Panc1 (cell line): ENCODE results near the gene NFATC1. TPM values are rescaled to one million over a fixed set of nuclear protein-coding genes. Genes with fewer than 3 reads are reported as not detected.

Source experiments
- ATAC-seq: fragments of 200-7000 bp; cut with Tn5 transposase; 2 replicates; pipeline ENCODE4 v1.9.1; 2020; ENCODE audit warnings: mild to moderate bottlenecking, moderate library complexity
- BruUV-seq: library from RNA; stranded (reverse); fragments of 400-500 nt; replicated peaks from 2 replicates; lab custom pipeline; 2021; lab: Mats Ljungman, UMichigan
- CTCF ChIA-PET: fragments of 300-600 bp; sonication (Branson Sonifier 250); formaldehyde crosslinking; loops from one replicate; lab custom pipeline; 2022; ENCODE audit warnings: antibody characterized with exemption; lab: Charles Lee
- POLR2A ChIA-PET: fragments of 300-600 bp; sonication (Branson Sonifier 250); formaldehyde crosslinking; loops from one replicate; lab custom pipeline; 2022; ENCODE audit warnings: antibody characterized with exemption; lab: Charles Lee
- DNase-seq: peaks from one replicate; pipeline ENCODE4 v3.0.0-alpha.2; 2010; ENCODE audit warnings: low read depth, low spot score
- H3K27ac ChIP-seq: 2 replicates; pipeline ENCODE4 v1.5.1; 2011; ENCODE audit warnings: mild to moderate bottlenecking, low read length, inconsistent platforms
- H3K27me3 ChIP-seq: fragments of 200-500 bp; sonication (Bioruptor generic); 2 replicates; pipeline ENCODE4 v1.6.0; 2014; ENCODE audit warnings: low read length, inconsistent platforms; ENCODE audit not compliant: control insufficient read depth, insufficient read depth
- H3K36me3 ChIP-seq: fragments of 200-500 bp; sonication (Bioruptor generic); 2 replicates; pipeline ENCODE4 v1.5.1; 2014; ENCODE audit warnings: inconsistent platforms, mild to moderate bottlenecking, low read length, moderate library complexity; ENCODE audit not compliant: control insufficient read depth, insufficient read depth
- H3K4me1 ChIP-seq: 2 replicates; pipeline ENCODE4 v1.5.1; 2011; ENCODE audit warnings: inconsistent platforms, mild to moderate bottlenecking, low read length, moderate library complexity; ENCODE audit not compliant: control insufficient read depth, insufficient read depth
- H3K4me3 ChIP-seq, 2 experiments: 2 replicates each; pipeline ENCODE4 v1.5.1; 2011 to 2012; ENCODE audit warnings: low read depth in 2 of 2, low read length in 2 of 2, mild to moderate bottlenecking in 2 of 2, inconsistent platforms in 1 of 2, moderate library complexity in 1 of 2
- H3K9me3 ChIP-seq: fragments of 200-500 bp; sonication (Bioruptor generic); 2 replicates; pipeline ENCODE4 v1.5.1; 2014; ENCODE audit warnings: low read depth, mild to moderate bottlenecking, inconsistent platforms, low read length, moderate library complexity; ENCODE audit not compliant: control insufficient read depth, insufficient read depth
- CTCF ChIP-seq: fragments of 450-650 bp; IDR thresholded peaks from 2 replicates; pipeline ENCODE4 v1.5.1; 2017; ENCODE audit warnings: mild to moderate bottlenecking
- POLR2AphosphoS5 ChIP-seq: IDR thresholded peaks from 2 replicates; pipeline ENCODE4 v1.6.1; 2012; ENCODE audit warnings: mild to moderate bottlenecking, low read depth, low read length, moderate library complexity
- REST ChIP-seq, 2 experiments: IDR thresholded peaks; 2 replicates each; pipeline ENCODE4 v1.6.1; 2011 to 2012; ENCODE audit warnings: low read depth in 2 of 2, control low read depth in 1 of 2, low read length in 1 of 2, mild to moderate bottlenecking in 1 of 2, moderate library complexity in 1 of 2; ENCODE audit not compliant: insufficient read depth in 1 of 2
- SIN3A ChIP-seq: IDR thresholded peaks from 2 replicates; pipeline ENCODE4 v1.6.1; 2012; ENCODE audit warnings: low read depth, mild to moderate bottlenecking, low read length, moderate library complexity, borderline replicate concordance; ENCODE audit not compliant: insufficient read depth
- TCF7L2 ChIP-seq: IDR thresholded peaks from 2 replicates; pipeline ENCODE4 v1.6.1; 2011; ENCODE audit warnings: mild to moderate bottlenecking, low read depth, low read length, inconsistent platforms
- in situ Hi-C: cut with HindIII; loops from 2 replicates; pipeline ENCODE4 v1.10.0; 2016; ENCODE audit warnings: low sequenced_read_pairs, low pct_unique_long_range_greater_than_20kb
- intact Hi-C: fragments of 100-400 bp; cut with micrococcal nuclease; formaldehyde crosslinking; loops from one replicate; pipeline ENCODE4 v1.10.0; 2022; ENCODE audit not compliant: unreplicated experiment
- total RNA-seq: library from RNA; stranded (reverse); gene quantifications from one replicate; pipeline ENCODE4 v1.2.1, GENCODE V29; 2021; ENCODE audit not compliant: unreplicated experiment

NFATC1 gene
- total RNA-seq, 1 experiment from 2014 or later: 30.8 TPM

- in situ Hi-C loops: no loop called here
- H3K4me3 ChIP-seq: no peak overlapping the region
- no peak for ATAC-seq
- POLR2A ChIA-PET: no interaction called here
- H3K9me3 ChIP-seq: no peaks in the 10 kb centered on the region
- no TSS peak for BruUV-seq
- intact Hi-C loops: no loop called here
- H3K4me1 ChIP-seq: no peaks in the 10 kb centered on the region
- H3K27me3 ChIP-seq: peaks cover 20% of the 10 kb centered on the region
- CTCF ChIA-PET: no interaction called here
- DNase-seq: no peak
- H3K36me3 ChIP-seq: no peaks in the 10 kb centered on the region
- TF ChIP-seq CTCF (no peak), SIN3A (no peak), TCF7L2 (no peak), POLR2AphosphoS5 (no peak), REST (IDR thresholded peaks at IDR 0.05; ENCODE audit: insufficient read depth in 1 of 2, low read depth in 2 of 2, low read length in 1 of 2) (no peak)
- no peak overlapping the region for H3K27ac ChIP-seq
Measured at GRCh38 chr18:79543861-79544385, 148.2 kb downstream of the NFATC1 start.

- ChIA-PET POLR2A (no interaction called here), CTCF (interaction anchor here (0.6 kb wide), 1 partner anchor 10 kb away, joined by 3 read pairs; no protein-coding TSS in a partner anchor)
Measured at GRCh38 chr18:79544386-79544963, 148.7 kb downstream of the NFATC1 start.

More at GRCh38 chr18:79544386-79544963, 148.7 kb downstream of the NFATC1 start:
- in situ Hi-C loops: no loop called here
- H3K4me1 ChIP-seq: no peaks in the 10 kb centered on the region
- H3K9me3 ChIP-seq: no peaks in the 10 kb centered on the region
- ATAC-seq (no peak), DNase-seq (no peak)
- TF ChIP-seq REST (IDR thresholded peaks at IDR 0.05; ENCODE audit: insufficient read depth in 1 of 2, low read depth in 2 of 2, low read length in 1 of 2): no peak
- TF ChIP-seq POLR2AphosphoS5: no peak
- no peak for TF ChIP-seq SIN3A
- no peak for TF ChIP-seq CTCF
- no peak for TF ChIP-seq TCF7L2
- H3K27me3 ChIP-seq: peaks cover 16% of the 10 kb centered on the region
- H3K4me3 ChIP-seq: no peak overlapping the region
- no peak overlapping the region for H3K27ac ChIP-seq
- BruUV-seq: no TSS peak
- intact Hi-C loops: no loop called here
- H3K36me3 ChIP-seq: no peaks in the 10 kb centered on the region
